BJ (cell line): ENCODE measurements around the gene AKAIN1. TPM values are rescaled to one million over a fixed set of nuclear protein-coding genes. Genes with fewer than 3 reads are reported as not detected.

ENCODE experiments used
- CTCF ChIA-PET: fragments of 350-600 bp; formaldehyde crosslinking; extraction: SDS; loops from one replicate; lab custom pipeline; 2021; ENCODE audit warnings: antibody characterized with exemption, inconsistent platforms; lab: Yijun Ruan, JAX
- POLR2A ChIA-PET: fragments of 300-600 bp; sonication (Branson Sonifier 250); formaldehyde crosslinking; extraction: SDS; loops from one replicate; lab custom pipeline; 2021; ENCODE audit warnings: antibody characterized with exemption; lab: Charles Lee
- DNase-seq: peaks from one replicate; pipeline ENCODE4 v3.0.0-alpha.2; 2011; ENCODE audit warnings: low read depth
- H3K27me3 ChIP-seq: 2 replicates; pipeline ENCODE4 v1.6.0; 2011; ENCODE audit warnings: low read length; ENCODE audit not compliant: control insufficient read depth, insufficient read depth
- H3K36me3 ChIP-seq: 2 replicates; pipeline ENCODE4 v1.5.1; 2011; ENCODE audit warnings: low read length; ENCODE audit not compliant: control insufficient read depth, insufficient read depth
- H3K4me3 ChIP-seq: 2 replicates; pipeline ENCODE4 v1.5.1; 2011; ENCODE audit warnings: low read depth, mild to moderate bottlenecking, control low read depth, low read length
- polyA plus RNA-seq: library from polyadenylated mRNA; depleted of rRNA; stranded (reverse); fragments of >200 nt; gene quantifications from 2 replicates; pipeline ENCODE4 v1.2.3, GENCODE V29; 2011
- TF ChIP-seq, protein P1 (sequence below): IDR thresholded peaks from 2 replicates; pipeline ENCODE4 v1.5.1; 2011; ENCODE audit warnings: low read depth, mild to moderate bottlenecking, control low read depth, inconsistent platforms, low read length, moderate library complexity; ENCODE audit not compliant: insufficient read depth

AKAIN1 gene
- polyA plus RNA-seq, 1 experiment, result not detected

GRCh38 chr18:5122272-5122671 lies 74.8 kb downstream of the AKAIN1 start:
- no peak overlapping the region for H3K4me3 ChIP-seq
- H3K36me3 ChIP-seq, result no peaks in the 10 kb centered on the region
- TF ChIP-seq, protein P1, sequence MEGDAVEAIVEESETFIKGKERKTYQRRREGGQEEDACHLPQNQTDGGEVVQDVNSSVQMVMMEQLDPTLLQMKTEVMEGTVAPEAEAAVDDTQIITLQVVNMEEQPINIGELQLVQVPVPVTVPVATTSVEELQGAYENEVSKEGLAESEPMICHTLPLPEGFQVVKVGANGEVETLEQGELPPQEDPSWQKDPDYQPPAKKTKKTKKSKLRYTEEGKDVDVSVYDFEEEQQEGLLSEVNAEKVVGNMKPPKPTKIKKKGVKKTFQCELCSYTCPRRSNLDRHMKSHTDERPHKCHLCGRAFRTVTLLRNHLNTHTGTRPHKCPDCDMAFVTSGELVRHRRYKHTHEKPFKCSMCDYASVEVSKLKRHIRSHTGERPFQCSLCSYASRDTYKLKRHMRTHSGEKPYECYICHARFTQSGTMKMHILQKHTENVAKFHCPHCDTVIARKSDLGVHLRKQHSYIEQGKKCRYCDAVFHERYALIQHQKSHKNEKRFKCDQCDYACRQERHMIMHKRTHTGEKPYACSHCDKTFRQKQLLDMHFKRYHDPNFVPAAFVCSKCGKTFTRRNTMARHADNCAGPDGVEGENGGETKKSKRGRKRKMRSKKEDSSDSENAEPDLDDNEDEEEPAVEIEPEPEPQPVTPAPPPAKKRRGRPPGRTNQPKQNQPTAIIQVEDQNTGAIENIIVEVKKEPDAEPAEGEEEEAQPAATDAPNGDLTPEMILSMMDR, result no peak
- ChIA-PET POLR2A (no interaction called here), CTCF (no interaction called here)
- H3K27me3 ChIP-seq, result no peaks in the 10 kb centered on the region
- DNase-seq, result no peak

DNA sequence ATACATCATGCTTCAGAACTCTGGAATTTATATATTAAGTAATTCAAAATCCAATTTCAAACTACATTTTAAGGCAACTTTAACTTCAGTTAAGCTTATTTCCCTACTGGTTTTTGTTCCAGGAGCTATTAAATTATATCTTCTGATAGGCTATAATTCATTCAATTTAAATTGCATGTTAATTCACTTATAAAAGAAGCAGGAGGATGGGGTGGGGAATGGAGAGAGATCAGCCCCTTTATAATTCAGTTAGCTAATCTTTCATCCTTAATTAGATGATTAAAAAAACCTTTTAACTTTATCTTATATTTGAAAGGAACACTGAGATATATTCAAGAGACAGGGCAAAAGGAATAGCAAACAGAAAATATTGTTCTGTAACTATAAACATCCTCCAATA lies 86.8 kb downstream of the AKAIN1 start:
- no peaks in the 10 kb centered on the region for H3K36me3 ChIP-seq
- H3K4me3 ChIP-seq, result no peak overlapping the region
- ChIA-PET CTCF (interaction anchor here (0.9 kb wide), 1 partner anchor 23 kb away, joined by 3 read pairs; no protein-coding TSS in a partner anchor), POLR2A (no interaction called here)
- no peaks in the 10 kb centered on the region for H3K27me3 ChIP-seq
- no peak for DNase-seq
- TF ChIP-seq, protein P1, result no peak

GRCh38 chr18:5107988-5108387 lies 89.1 kb downstream of the AKAIN1 start:
- TF ChIP-seq, protein P1, result no peak
- Histone ChIP-seq H3K4me3 (no peak overlapping the region), H3K36me3 (no peaks in the 10 kb centered on the region), H3K27me3 (no peaks in the 10 kb centered on the region)
- no peak for DNase-seq
- ChIA-PET CTCF (no interaction called here), POLR2A (no interaction called here)

GRCh38 chr18:5106730-5107129 lies 90.3 kb downstream of the AKAIN1 start:
- TF ChIP-seq, protein P1, result no peak
- ChIA-PET POLR2A (no interaction called here), CTCF (no interaction called here)
- Histone ChIP-seq H3K27me3 (no peaks in the 10 kb centered on the region), H3K4me3 (no peak overlapping the region), H3K36me3 (no peaks in the 10 kb centered on the region)
- DNase-seq, result no peak

DNA sequence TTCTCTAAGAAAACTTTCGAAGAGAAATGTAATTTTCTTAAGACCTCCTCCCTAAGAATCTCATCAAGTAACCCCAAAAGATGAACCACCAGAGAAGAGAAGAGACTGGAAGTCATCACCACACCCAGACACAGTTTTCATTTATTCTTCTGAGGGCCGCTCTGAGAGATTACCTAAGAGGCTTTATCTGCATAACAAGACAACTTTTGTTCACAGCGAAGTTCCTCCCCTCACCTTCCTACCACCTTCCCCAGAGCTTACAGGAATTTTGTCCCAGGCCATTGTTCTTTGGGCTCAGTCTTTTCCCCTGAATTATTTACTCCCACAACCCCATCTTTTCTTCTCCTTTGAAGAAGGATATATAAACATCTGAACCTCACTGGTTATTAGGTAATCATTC lies 92.8 kb downstream of the AKAIN1 start:
- no peaks in the 10 kb centered on the region for H3K36me3 ChIP-seq
- CTCF ChIA-PET, result no interaction called here
- no peak overlapping the region for H3K4me3 ChIP-seq
- POLR2A ChIA-PET, result no interaction called here
- DNase-seq, result no peak
- TF ChIP-seq, protein P1, result no peak
- H3K27me3 ChIP-seq, result no peaks in the 10 kb centered on the region
